SK-N-MC (cell line): ENCODE results near the gene CMPK1.

Experiments
- EZH2 ChIP-seq: fragments of 200-600 bp; sonication (generic); IDR thresholded peaks from one replicate; pipeline ENCODE4 v1.6.1; 2017; ENCODE audit warnings: antibody characterized with exemption
- FOXP2 ChIP-seq: optimal IDR thresholded peaks from 2 replicates; pipeline ENCODE3; 2011; ENCODE audit warnings: mild to moderate bottlenecking, moderate library complexity; ENCODE audit not compliant: insufficient read depth; ENCODE audit errors: extremely low read length, control extremely low read depth
- POLR2AphosphoS5 ChIP-seq: IDR thresholded peaks from 2 replicates; pipeline ENCODE4 v1.6.1; 2012; ENCODE audit warnings: mild to moderate bottlenecking, low read depth, low read length, borderline replicate concordance

- TF ChIP-seq EZH2 (no peak), POLR2AphosphoS5 (no peak), FOXP2 (no peak)
Measured at GRCh38 chr1:47386268-47386667, 52.7 kb downstream of the CMPK1 start.
